ENCODE data around the gene RAPGEF2. TPM values are rescaled to one million over a fixed set of nuclear protein-coding genes. Genes with fewer than 3 reads are reported as not detected.

The RAPGEF2 gene
- total RNA-seq, 1 donor from 2014 or later = 32.4 TPM

DNA sequence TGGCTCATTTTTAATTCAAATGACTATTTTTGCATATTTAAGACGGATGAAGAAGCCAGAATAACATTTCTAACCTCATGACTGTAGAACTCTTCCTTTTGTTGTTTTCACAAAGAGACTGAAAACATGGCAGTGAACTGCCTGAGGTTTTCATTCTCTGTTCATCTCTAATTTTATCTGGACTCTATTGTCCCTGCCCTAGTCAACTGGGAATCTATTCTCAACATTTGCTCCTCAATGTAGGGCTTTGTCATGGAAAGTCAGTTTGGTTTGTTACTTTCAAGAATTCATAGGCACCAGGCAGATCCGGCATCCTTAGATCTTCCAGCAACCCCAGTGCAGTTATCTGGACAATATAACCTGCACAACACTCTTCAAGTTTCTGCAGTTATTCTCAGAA lies 277.0 kb downstream of the RAPGEF2 start:
- Histone ChIP-seq H3K27ac (no peak overlapping the region), H3K36me3 (no peaks in the 10 kb centered on the region), H3K9me3 (no peaks in the 10 kb centered on the region), H3K4me3 (no peak overlapping the region), H3K4me1 (no peaks in the 10 kb centered on the region), H3K27me3 (no peaks in the 10 kb centered on the region)
- no peak for TF ChIP-seq POLR2AphosphoS5 (IDR thresholded peaks at IDR 0.05; ENCODE audit: insufficient read depth in 1 of 2, low read depth in 1 of 2)
- TF ChIP-seq POLR2A (IDR thresholded peaks at IDR 0.05) = no peak
- TF ChIP-seq, protein P1, sequence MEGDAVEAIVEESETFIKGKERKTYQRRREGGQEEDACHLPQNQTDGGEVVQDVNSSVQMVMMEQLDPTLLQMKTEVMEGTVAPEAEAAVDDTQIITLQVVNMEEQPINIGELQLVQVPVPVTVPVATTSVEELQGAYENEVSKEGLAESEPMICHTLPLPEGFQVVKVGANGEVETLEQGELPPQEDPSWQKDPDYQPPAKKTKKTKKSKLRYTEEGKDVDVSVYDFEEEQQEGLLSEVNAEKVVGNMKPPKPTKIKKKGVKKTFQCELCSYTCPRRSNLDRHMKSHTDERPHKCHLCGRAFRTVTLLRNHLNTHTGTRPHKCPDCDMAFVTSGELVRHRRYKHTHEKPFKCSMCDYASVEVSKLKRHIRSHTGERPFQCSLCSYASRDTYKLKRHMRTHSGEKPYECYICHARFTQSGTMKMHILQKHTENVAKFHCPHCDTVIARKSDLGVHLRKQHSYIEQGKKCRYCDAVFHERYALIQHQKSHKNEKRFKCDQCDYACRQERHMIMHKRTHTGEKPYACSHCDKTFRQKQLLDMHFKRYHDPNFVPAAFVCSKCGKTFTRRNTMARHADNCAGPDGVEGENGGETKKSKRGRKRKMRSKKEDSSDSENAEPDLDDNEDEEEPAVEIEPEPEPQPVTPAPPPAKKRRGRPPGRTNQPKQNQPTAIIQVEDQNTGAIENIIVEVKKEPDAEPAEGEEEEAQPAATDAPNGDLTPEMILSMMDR (IDR thresholded peaks at IDR 0.05) = no peak
- no peak for DNase-seq (ENCODE audit: extremely low spot score in 2 of 2)
- intact Hi-C loops (cut with DNase I) = no loop called here

DNA sequence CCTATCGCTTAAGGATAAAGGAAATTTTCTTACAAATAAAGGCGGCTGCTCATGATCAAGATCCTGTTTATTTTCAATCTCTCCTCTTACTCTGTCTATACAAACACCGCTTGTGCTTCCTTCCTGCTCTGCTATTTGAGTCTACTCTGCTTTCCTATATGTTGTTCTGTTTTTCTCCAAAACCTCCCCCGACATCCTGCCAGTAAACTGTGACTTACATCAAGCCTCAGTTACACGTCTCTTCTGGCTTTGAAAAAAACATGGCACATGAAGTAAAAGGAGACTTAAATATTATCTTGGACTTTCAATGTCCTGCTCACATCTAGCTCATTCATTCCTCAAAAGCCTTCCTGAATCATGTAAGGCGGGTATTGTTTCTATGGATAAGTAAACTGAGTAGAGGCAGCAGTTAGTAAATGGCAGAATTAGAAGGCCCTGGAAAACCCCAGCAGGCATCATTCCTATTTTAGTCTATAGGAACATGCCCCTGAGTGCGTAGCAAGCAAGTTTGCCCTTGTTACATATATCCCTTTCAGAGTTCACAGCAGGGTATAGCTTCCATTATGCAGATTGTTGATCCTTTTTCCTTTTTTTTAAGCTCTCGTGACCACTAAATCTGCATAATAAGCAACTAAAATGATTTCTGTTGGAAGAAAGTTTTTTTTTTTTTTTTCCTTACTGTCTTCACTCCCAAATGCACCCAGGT lies 280.1 kb downstream of the RAPGEF2 start:
- DNase-seq (ENCODE audit: extremely low spot score in 2 of 2) = no peak
- no peak overlapping the region for H3K27ac ChIP-seq
- H3K27me3 ChIP-seq = no peaks in the 10 kb centered on the region
- no peaks in the 10 kb centered on the region for H3K9me3 ChIP-seq
- no peak overlapping the region for H3K4me3 ChIP-seq
- H3K4me1 ChIP-seq = no peaks in the 10 kb centered on the region
- TF ChIP-seq POLR2AphosphoS5 (IDR thresholded peaks at IDR 0.05; ENCODE audit: insufficient read depth in 1 of 2, low read depth in 1 of 2) (no peak), POLR2A (IDR thresholded peaks at IDR 0.05) (no peak)
- TF ChIP-seq, protein P1 (IDR thresholded peaks at IDR 0.05) = no peak
- H3K36me3 ChIP-seq = no peaks in the 10 kb centered on the region
- intact Hi-C loops (cut with DNase I) = no loop called here

DNA sequence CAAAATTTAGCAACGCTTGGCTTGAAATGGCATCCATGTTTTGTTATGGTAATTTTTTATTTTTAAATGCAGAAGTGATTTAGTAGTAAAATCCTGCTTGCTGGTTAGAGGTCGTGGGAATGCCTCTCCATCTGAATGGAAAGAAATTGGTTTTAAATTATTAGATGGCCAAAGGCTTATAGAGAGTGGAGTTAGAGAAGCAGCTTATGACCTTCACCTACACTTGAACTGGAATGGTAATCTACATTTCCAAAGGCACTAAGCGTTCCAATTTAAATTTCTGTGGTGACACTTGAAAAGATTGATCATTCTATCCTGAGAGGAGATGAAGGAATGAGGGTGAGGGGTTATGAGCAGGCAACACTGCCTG lies 280.7 kb downstream of the RAPGEF2 start:
- Histone ChIP-seq H3K4me1 (no peaks in the 10 kb centered on the region), H3K36me3 (no peaks in the 10 kb centered on the region), H3K27me3 (no peaks in the 10 kb centered on the region), H3K27ac (no peak overlapping the region), H3K9me3 (no peaks in the 10 kb centered on the region), H3K4me3 (no peak overlapping the region)
- TF ChIP-seq POLR2AphosphoS5 (IDR thresholded peaks at IDR 0.05; ENCODE audit: insufficient read depth in 1 of 2, low read depth in 1 of 2) = no peak
- TF ChIP-seq POLR2A (IDR thresholded peaks at IDR 0.05) = no peak
- TF ChIP-seq, protein P1 (IDR thresholded peaks at IDR 0.05) = no peak
- no peak for DNase-seq (ENCODE audit: extremely low spot score in 2 of 2)
- intact Hi-C loops (cut with DNase I) = no loop called here

DNA sequence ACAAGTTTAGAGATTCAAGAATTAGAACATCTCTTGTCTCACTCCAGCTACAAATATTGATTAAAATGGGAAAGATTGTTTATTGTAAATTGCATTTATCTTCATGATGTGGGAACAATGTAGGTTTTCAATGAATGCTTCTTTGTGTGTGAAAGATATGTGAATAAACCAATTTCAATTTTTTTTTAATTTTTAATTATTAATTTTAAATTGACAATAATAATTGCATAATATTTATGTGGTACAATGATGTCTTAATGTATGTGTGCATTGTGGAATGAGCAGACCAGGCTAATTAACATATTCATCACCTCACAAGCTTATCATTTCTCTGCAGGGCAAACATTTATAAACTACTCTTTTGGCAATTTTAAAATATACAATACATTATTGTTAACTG lies 281.1 kb downstream of the RAPGEF2 start:
- TF ChIP-seq POLR2A (IDR thresholded peaks at IDR 0.05) = no peak
- TF ChIP-seq, protein P1 (IDR thresholded peaks at IDR 0.05) = no peak
- TF ChIP-seq POLR2AphosphoS5 (IDR thresholded peaks at IDR 0.05; ENCODE audit: insufficient read depth in 1 of 2, low read depth in 1 of 2) = no peak
- intact Hi-C loops (cut with DNase I) = no loop called here
- H3K4me3 ChIP-seq = no peak overlapping the region
- no peaks in the 10 kb centered on the region for H3K4me1 ChIP-seq
- no peaks in the 10 kb centered on the region for H3K27me3 ChIP-seq
- no peaks in the 10 kb centered on the region for H3K36me3 ChIP-seq
- no peak overlapping the region for H3K27ac ChIP-seq
- no peaks in the 10 kb centered on the region for H3K9me3 ChIP-seq
- DNase-seq (ENCODE audit: extremely low spot score in 2 of 2) = no peak

DNA sequence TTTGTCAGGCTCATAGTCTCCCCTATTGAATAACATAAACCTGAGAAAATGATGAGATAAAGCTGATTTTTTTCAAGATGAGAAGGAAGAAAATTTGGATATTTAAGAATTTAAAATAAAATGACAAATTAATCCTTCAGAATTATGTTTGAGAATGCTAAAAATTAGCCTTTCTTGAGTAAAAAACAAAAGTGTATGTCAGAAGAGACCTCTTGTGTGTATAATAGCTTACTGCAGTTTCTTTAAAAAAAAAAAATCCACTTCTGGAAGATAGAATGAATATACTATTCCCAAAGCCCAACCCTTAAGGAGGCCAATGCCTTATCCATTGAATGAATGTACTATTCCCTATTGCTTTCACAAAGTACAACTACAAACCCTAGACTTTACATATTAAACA lies 281.8 kb downstream of the RAPGEF2 start:
- DNase-seq (ENCODE audit: extremely low spot score in 2 of 2) = no peak
- Histone ChIP-seq H3K4me3 (no peak overlapping the region), H3K36me3 (no peaks in the 10 kb centered on the region), H3K4me1 (no peaks in the 10 kb centered on the region), H3K27me3 (no peaks in the 10 kb centered on the region), H3K9me3 (no peaks in the 10 kb centered on the region), H3K27ac (no peak overlapping the region)
- intact Hi-C loops (cut with DNase I) = no loop called here
- TF ChIP-seq, protein P1 (IDR thresholded peaks at IDR 0.05) = no peak
- TF ChIP-seq POLR2A (IDR thresholded peaks at IDR 0.05) = no peak
- TF ChIP-seq POLR2AphosphoS5 (IDR thresholded peaks at IDR 0.05; ENCODE audit: insufficient read depth in 1 of 2, low read depth in 1 of 2) = no peak
